ENCODE results near the gene PPM1H.

The PPM1H gene

GRCh38 chr12:62737615-62738014, 197.3 kb downstream of the PPM1H start:
- TF ChIP-seq, protein P1, sequence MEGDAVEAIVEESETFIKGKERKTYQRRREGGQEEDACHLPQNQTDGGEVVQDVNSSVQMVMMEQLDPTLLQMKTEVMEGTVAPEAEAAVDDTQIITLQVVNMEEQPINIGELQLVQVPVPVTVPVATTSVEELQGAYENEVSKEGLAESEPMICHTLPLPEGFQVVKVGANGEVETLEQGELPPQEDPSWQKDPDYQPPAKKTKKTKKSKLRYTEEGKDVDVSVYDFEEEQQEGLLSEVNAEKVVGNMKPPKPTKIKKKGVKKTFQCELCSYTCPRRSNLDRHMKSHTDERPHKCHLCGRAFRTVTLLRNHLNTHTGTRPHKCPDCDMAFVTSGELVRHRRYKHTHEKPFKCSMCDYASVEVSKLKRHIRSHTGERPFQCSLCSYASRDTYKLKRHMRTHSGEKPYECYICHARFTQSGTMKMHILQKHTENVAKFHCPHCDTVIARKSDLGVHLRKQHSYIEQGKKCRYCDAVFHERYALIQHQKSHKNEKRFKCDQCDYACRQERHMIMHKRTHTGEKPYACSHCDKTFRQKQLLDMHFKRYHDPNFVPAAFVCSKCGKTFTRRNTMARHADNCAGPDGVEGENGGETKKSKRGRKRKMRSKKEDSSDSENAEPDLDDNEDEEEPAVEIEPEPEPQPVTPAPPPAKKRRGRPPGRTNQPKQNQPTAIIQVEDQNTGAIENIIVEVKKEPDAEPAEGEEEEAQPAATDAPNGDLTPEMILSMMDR (IDR thresholded peaks at IDR 0.05) = no peak
- DNase-seq = no peak
- no peak overlapping the region for H3K4me3 ChIP-seq
- no peaks in the 10 kb centered on the region for H3K27me3 ChIP-seq
- H3K27ac ChIP-seq = no peak overlapping the region
- H3K36me3 ChIP-seq = no peaks in the 10 kb centered on the region
- H3K9me3 ChIP-seq = no peaks in the 10 kb centered on the region
- peaks cover 0 to 7% (median 3%) of the 10 kb centered on the region in 4 donors for H3K4me1 ChIP-seq
- intact Hi-C loops (cut with DNase I; ENCODE audit: low total_unique reads) = no loop called here

- intact Hi-C loops (cut with DNase I; ENCODE audit: low total_unique reads) = no loop called here
- H3K27me3 ChIP-seq = no peaks in the 10 kb centered on the region
- no peak overlapping the region for H3K27ac ChIP-seq
- H3K4me3 ChIP-seq = no peak overlapping the region
- H3K4me1 ChIP-seq = peaks cover 0 to 11% (median 4%) of the 10 kb centered on the region in 4 donors
- no peak for DNase-seq
- H3K36me3 ChIP-seq = no peaks in the 10 kb centered on the region
- TF ChIP-seq, protein P1 (IDR thresholded peaks at IDR 0.05) = no peak
- no peaks in the 10 kb centered on the region for H3K9me3 ChIP-seq
These were observed 197.8 kb downstream of the PPM1H start for GRCh38 chr12:62737188-62737587.

GRCh38 chr12:62736596-62736995, 198.4 kb downstream of the PPM1H start:
- no peaks in the 10 kb centered on the region for H3K9me3 ChIP-seq
- no peaks in the 10 kb centered on the region for H3K36me3 ChIP-seq
- intact Hi-C loops (cut with DNase I; ENCODE audit: low total_unique reads) = no loop called here
- H3K4me3 ChIP-seq = no peak overlapping the region
- H3K4me1 ChIP-seq = peaks cover 0 to 17% (median 9%) of the 10 kb centered on the region in 4 donors
- no peak for DNase-seq
- no peak overlapping the region for H3K27ac ChIP-seq
- TF ChIP-seq, protein P1 (IDR thresholded peaks at IDR 0.05) = no peak
- no peaks in the 10 kb centered on the region for H3K27me3 ChIP-seq

- H3K4me1 ChIP-seq = peaks cover 0 to 47% (median 30%) of the 10 kb centered on the region in 4 donors
- no peak for DNase-seq
- H3K4me3 ChIP-seq = no peak overlapping the region
- H3K27ac ChIP-seq = peak overlapping the region in 1 of 2 donors; percentile 73
- no peaks in the 10 kb centered on the region for H3K36me3 ChIP-seq
- H3K9me3 ChIP-seq = no peaks in the 10 kb centered on the region
- TF ChIP-seq, protein P1 (IDR thresholded peaks at IDR 0.05) = no peak
- intact Hi-C loops (cut with DNase I; ENCODE audit: low total_unique reads) = no loop called here
- no peaks in the 10 kb centered on the region for H3K27me3 ChIP-seq
These were observed 202.0 kb downstream of the PPM1H start for GRCh38 chr12:62732861-62733427.

DNA sequence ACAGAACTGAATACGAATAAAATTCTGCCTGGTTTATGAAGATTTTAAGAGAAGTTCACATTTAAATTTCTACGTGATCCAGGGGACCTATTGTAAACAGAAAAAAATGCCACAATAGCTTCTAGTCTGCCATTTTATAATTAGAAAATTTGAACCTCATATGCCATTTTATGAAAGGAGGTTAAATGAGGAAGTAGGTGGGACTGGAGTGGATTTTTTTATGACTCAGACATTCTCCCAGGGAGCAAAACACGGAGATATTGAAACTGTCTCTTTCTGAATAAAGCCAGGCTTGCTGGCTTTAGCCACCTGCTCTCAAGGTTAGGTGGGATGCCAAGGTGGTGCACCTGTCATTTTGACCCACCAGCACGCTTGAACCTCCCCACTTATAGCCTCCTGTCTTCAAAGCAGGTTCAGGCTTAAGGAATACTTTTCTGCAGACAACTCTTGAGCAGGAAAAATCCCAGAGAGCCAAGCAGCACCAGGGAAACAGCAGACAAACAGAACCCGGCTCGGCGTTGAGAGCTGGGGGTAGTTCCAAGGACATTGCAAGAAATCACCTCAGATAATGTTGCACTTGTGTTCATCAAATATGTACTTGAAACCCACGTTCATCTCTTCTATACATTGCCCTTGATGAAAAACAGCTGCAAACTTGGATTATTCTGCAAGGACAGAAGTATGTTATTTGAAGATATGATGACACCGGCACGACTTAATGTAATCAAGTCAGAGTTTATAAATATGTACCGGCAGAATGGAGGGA, 203.7 kb downstream of the PPM1H start:
- TF ChIP-seq, protein P1 (IDR thresholded peaks at IDR 0.05) = no peak
- Histone ChIP-seq H3K4me1 (peaks cover 0 to 47% (median 30%) of the 10 kb centered on the region in 4 donors), H3K36me3 (no peaks in the 10 kb centered on the region), H3K9me3 (no peaks in the 10 kb centered on the region), H3K4me3 (peak overlapping the region; percentile 26 to 31), H3K27me3 (no peaks in the 10 kb centered on the region), H3K27ac (peak overlapping the region; percentile 61 to 73)
- intact Hi-C loops (cut with DNase I; ENCODE audit: low total_unique reads) = no loop called here
- no peak for DNase-seq
